PC-3 (cell line): Measurements from ENCODE around the gene ST6GALNAC3. TPM values are rescaled to one million over a fixed set of nuclear protein-coding genes. Genes with fewer than 3 reads are reported as not detected.

Experiments used
- ATAC-seq: fragments of 200-7000 bp; cut with Tn5 transposase; 2 replicates; pipeline ENCODE4 v1.9.1; 2020; ENCODE audit warnings: mild to moderate bottlenecking, moderate library complexity
- BruUV-seq: library from RNA; stranded (reverse); fragments of 400-500 nt; replicated peaks from 2 replicates; lab custom pipeline; 2021; lab: Mats Ljungman, UMichigan
- CTCF ChIA-PET: fragments of 300-600 bp; sonication (Branson Sonifier 250); formaldehyde crosslinking; loops from one replicate; lab custom pipeline; 2022; ENCODE audit warnings: antibody characterized with exemption; lab: Charles Lee
- POLR2A ChIA-PET: fragments of 300-600 bp; sonication (Branson Sonifier 250); formaldehyde crosslinking; loops from one replicate; lab custom pipeline; 2022; ENCODE audit warnings: antibody characterized with exemption; ENCODE audit not compliant: unreplicated experiment; lab: Charles Lee
- DNase-seq: peaks from one replicate; pipeline ENCODE4 v3.0.0-alpha.2; 2015
- H2AFZ ChIP-seq: fragments of 300-600 bp; sonication (generic); 2 replicates; pipeline ENCODE4 v1.6.0; 2016; ENCODE audit warnings: antibody characterized with exemption, low read length
- H3F3A ChIP-seq: fragments of 300-600 bp; sonication (generic); one replicate; pipeline ENCODE4 v1.6.0; 2017; ENCODE audit warnings: antibody characterized with exemption, low read length, control low read depth, mild to moderate bottlenecking; ENCODE audit not compliant: unreplicated experiment
- H3K27ac ChIP-seq: fragments of 300-600 bp; sonication (generic); 2 replicates; pipeline ENCODE4 v1.5.1; 2016; ENCODE audit warnings: mild to moderate bottlenecking, low read length
- H3K27me3 ChIP-seq: fragments of 300-600 bp; sonication (generic); 2 replicates; pipeline ENCODE4 v1.6.1; 2016; ENCODE audit warnings: low read length, mixed read lengths
- H3K36me3 ChIP-seq: fragments of 300-600 bp; sonication (generic); 2 replicates; pipeline ENCODE4 v1.6.1; 2016; ENCODE audit warnings: low read depth, mixed run types, low read length, mixed read lengths
- H3K4me1 ChIP-seq: fragments of 300-600 bp; sonication (generic); 2 replicates; pipeline ENCODE4 v1.5.1; 2016; ENCODE audit warnings: low read length; ENCODE audit not compliant: insufficient read depth
- H3K4me2 ChIP-seq: fragments of 300-600 bp; sonication (generic); 2 replicates; pipeline ENCODE4 v1.6.0; 2016; ENCODE audit warnings: low read length
- H3K4me3 ChIP-seq: fragments of 300-600 bp; sonication (generic); 2 replicates; pipeline ENCODE4 v1.5.1; 2016; ENCODE audit warnings: mild to moderate bottlenecking, low read length, mixed read lengths
- H3K79me2 ChIP-seq: fragments of 300-600 bp; sonication (generic); 2 replicates; pipeline ENCODE4 v1.6.1; 2017; ENCODE audit warnings: low read length, mixed read lengths
- H3K9ac ChIP-seq: fragments of 300-600 bp; sonication (generic); 2 replicates; pipeline ENCODE4 v1.6.0; 2016; ENCODE audit warnings: mild to moderate bottlenecking, low read length
- H3K9me2 ChIP-seq: fragments of 300-600 bp; sonication (generic); replicated peaks from 2 replicates; pipeline ENCODE4 v1.6.1; 2016; ENCODE audit warnings: mixed run types, low read length, mixed read lengths
- H3K9me3 ChIP-seq: fragments of 300-600 bp; sonication (generic); 2 replicates; pipeline ENCODE4 v1.6.1; 2016; ENCODE audit warnings: low read length, mixed read lengths
- H4K20me1 ChIP-seq: fragments of 300-600 bp; sonication (generic); 2 replicates; pipeline ENCODE4 v1.6.1; 2016; ENCODE audit warnings: low read length, mixed read lengths
- EZH2 ChIP-seq: fragments of 300-600 bp; sonication (generic); IDR thresholded peaks from one replicate; pipeline ENCODE4 v1.6.1; 2017; ENCODE audit warnings: antibody characterized with exemption, mild to moderate bottlenecking, low read length; ENCODE audit not compliant: unreplicated experiment
- EZH2phosphoT487 ChIP-seq: fragments of 300-600 bp; sonication (generic); IDR thresholded peaks from 2 replicates; pipeline ENCODE4 v1.6.1; 2018; ENCODE audit warnings: mild to moderate bottlenecking, antibody characterized with exemption, low read length, borderline replicate concordance
- intact Hi-C: fragments of 100-400 bp; cut with micrococcal nuclease; formaldehyde crosslinking; loops from 2 replicates; pipeline ENCODE4 v1.9.0; 2023
- total RNA-seq: library from RNA; depleted of rRNA; stranded (reverse); fragments of >200 nt; gene quantifications from 2 replicates; pipeline ENCODE4 v1.2.3, GENCODE V29; 2014
- TF ChIP-seq, protein P1 (sequence below): fragments of 300-600 bp; sonication (generic); conservative IDR thresholded peaks from 2 replicates; pipeline ENCODE4 v1.5.1; 2017; ENCODE audit warnings: antibody characterized with exemption, low read depth, mild to moderate bottlenecking, low read length

The ST6GALNAC3 gene
- total RNA-seq, 1 experiment from 2014 or later = not detected

DNA sequence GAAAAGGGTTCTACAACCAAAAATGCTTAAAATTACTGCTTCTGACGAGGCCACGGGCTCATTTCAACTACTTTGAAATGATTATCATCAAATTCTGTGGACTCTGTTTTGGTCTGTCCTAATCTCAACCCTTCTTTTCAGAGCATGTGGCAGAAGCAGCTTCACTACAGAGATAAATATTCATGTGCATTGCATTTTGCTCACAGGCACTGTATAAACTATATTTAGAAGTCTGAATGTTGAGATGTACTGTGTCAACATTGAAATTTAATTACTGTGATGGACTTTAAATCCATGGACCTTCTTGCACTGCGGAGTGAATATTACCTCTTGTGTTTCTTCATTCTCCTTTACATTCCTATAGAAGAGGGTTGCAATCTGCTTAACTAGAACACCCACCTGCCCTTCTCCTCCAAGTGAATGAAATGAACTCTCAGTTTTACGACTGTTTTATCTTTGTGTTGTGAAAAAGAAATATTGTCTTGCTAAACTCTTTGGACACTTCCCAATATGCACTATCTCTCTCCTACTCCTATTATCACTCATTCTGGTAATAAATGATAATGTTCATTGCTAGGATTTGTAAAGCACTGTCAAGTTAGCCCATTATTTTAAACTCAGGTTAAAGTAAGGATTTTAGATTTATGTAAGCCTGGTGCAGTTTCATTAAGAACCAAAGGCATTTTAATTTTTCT, 511.6 kb downstream of the ST6GALNAC3 start:
- peaks cover 11% of the 10 kb centered on the region for H3K27me3 ChIP-seq
- intact Hi-C loops = no loop called here
- H3K9me2 ChIP-seq = no peaks in the 10 kb centered on the region
- H3F3A ChIP-seq = no peaks in the 10 kb centered on the region
- BruUV-seq = no TSS peak
- no peak overlapping the region for H2AFZ ChIP-seq
- no peak overlapping the region for H3K4me3 ChIP-seq
- H3K36me3 ChIP-seq = no peaks in the 10 kb centered on the region
- POLR2A ChIA-PET = no interaction called here
- no peaks in the 10 kb centered on the region for H4K20me1 ChIP-seq
- no peaks in the 10 kb centered on the region for H3K4me1 ChIP-seq
- no peaks in the 10 kb centered on the region for H3K9me3 ChIP-seq
- no peak for TF ChIP-seq EZH2phosphoT487
- no peak for TF ChIP-seq EZH2
- TF ChIP-seq, protein P1, sequence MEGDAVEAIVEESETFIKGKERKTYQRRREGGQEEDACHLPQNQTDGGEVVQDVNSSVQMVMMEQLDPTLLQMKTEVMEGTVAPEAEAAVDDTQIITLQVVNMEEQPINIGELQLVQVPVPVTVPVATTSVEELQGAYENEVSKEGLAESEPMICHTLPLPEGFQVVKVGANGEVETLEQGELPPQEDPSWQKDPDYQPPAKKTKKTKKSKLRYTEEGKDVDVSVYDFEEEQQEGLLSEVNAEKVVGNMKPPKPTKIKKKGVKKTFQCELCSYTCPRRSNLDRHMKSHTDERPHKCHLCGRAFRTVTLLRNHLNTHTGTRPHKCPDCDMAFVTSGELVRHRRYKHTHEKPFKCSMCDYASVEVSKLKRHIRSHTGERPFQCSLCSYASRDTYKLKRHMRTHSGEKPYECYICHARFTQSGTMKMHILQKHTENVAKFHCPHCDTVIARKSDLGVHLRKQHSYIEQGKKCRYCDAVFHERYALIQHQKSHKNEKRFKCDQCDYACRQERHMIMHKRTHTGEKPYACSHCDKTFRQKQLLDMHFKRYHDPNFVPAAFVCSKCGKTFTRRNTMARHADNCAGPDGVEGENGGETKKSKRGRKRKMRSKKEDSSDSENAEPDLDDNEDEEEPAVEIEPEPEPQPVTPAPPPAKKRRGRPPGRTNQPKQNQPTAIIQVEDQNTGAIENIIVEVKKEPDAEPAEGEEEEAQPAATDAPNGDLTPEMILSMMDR = no peak
- no peak overlapping the region for H3K4me2 ChIP-seq
- H3K27ac ChIP-seq = no peak overlapping the region
- no peak for ATAC-seq
- H3K79me2 ChIP-seq = no peaks in the 10 kb centered on the region
- H3K9ac ChIP-seq = no peak overlapping the region
- DNase-seq = no peak
- CTCF ChIA-PET = no interaction called here

DNA sequence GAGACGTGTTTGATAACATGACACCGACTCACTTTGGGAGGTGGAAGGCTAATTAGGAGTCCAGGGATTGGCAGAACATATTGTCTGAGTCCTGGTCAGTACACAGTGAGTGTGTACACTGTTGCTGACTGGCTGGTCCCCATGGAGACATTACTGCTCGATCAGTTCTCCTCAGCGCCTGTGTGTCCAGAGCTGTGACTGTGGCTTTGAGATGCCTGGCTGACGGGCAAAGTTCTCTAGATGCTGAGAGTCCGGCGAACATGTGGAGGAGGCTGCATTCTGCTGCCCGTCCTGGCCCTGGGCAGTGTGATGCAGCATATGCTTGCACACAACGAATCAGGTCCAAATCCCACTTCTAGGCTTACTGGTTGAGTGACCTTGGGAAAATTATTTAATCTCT, 512.7 kb downstream of the ST6GALNAC3 start:
- ChIA-PET POLR2A (no interaction called here), CTCF (no interaction called here)
- TF ChIP-seq, protein P1 = no peak
- TF ChIP-seq EZH2 (no peak), EZH2phosphoT487 (no peak)
- Histone ChIP-seq H2AFZ (no peak overlapping the region), H3K9ac (no peak overlapping the region), H3K9me2 (no peaks in the 10 kb centered on the region), H3K79me2 (no peaks in the 10 kb centered on the region), H4K20me1 (no peaks in the 10 kb centered on the region), H3F3A (no peaks in the 10 kb centered on the region), H3K4me3 (no peak overlapping the region), H3K27me3 (peaks cover 11% of the 10 kb centered on the region), H3K4me1 (no peaks in the 10 kb centered on the region), H3K36me3 (no peaks in the 10 kb centered on the region), H3K27ac (no peak overlapping the region), H3K4me2 (no peak overlapping the region), H3K9me3 (no peaks in the 10 kb centered on the region)
- intact Hi-C loops = no loop called here
- no TSS peak for BruUV-seq
- DNase-seq = no peak
- no peak for ATAC-seq

GRCh38 chr1:76591461-76591860, 516.9 kb downstream of the ST6GALNAC3 start:
- Histone ChIP-seq H3K27ac (no peak overlapping the region), H3K27me3 (peaks cover 9% of the 10 kb centered on the region), H4K20me1 (no peaks in the 10 kb centered on the region), H3K4me3 (no peak overlapping the region), H3K4me2 (no peak overlapping the region), H3K36me3 (no peaks in the 10 kb centered on the region), H2AFZ (no peak overlapping the region), H3K4me1 (no peaks in the 10 kb centered on the region), H3K9me3 (no peaks in the 10 kb centered on the region), H3K9ac (no peak overlapping the region), H3K79me2 (no peaks in the 10 kb centered on the region), H3K9me2 (no peaks in the 10 kb centered on the region), H3F3A (no peaks in the 10 kb centered on the region)
- no peak for TF ChIP-seq EZH2
- TF ChIP-seq, protein P1 = no peak
- no peak for TF ChIP-seq EZH2phosphoT487
- ATAC-seq (no peak), DNase-seq (no peak)
- ChIA-PET POLR2A (no interaction called here), CTCF (no interaction called here)
- BruUV-seq = no TSS peak
- intact Hi-C loops = no loop called here
